Esophagus (tissue), 2 donors: ENCODE results near the gene GGN. TPM values are rescaled to one million over a fixed set of nuclear protein-coding genes. Genes with fewer than 3 reads are reported as not detected.
"Not testable (repeated sequence)": the region's sequence is repeated elsewhere in the genome, so short reads cannot be mapped to it uniquely, and the experiment has no call there.

ENCODE experiments used
- H3K27ac ChIP-seq, 2 donors: one replicate each; pipeline ENCODE4 v1.5.1; 2013; ENCODE audit warnings: low read depth in 2 of 2, mild to moderate bottlenecking in 2 of 2, inconsistent platforms in 1 of 2, low read length in 1 of 2, moderate library complexity in 1 of 2
- H3K27me3 ChIP-seq, 2 donors: one replicate each; pipeline ENCODE4 v1.6.1; 2013; ENCODE audit warnings: low read length in 2 of 2, control low read depth in 1 of 2, mild to moderate bottlenecking in 1 of 2; ENCODE audit not compliant: insufficient read depth in 2 of 2, control insufficient read depth in 1 of 2
- H3K36me3 ChIP-seq, 2 donors: one replicate each; pipeline ENCODE4 v1.6.1; 2013; ENCODE audit warnings: low read length in 1 of 2; ENCODE audit not compliant: control insufficient read depth in 2 of 2, insufficient read depth in 2 of 2
- H3K4me1 ChIP-seq, 2 donors: one replicate each; pipeline ENCODE4 v1.6.1; 2013; ENCODE audit warnings: low read length in 1 of 2; ENCODE audit not compliant: control insufficient read depth in 2 of 2, insufficient read depth in 2 of 2
- H3K4me3 ChIP-seq, 2 donors: one replicate each; pipeline ENCODE4 v1.5.1; 2013; ENCODE audit warnings: low read length in 2 of 2, mild to moderate bottlenecking in 2 of 2, low read depth in 1 of 2, moderate library complexity in 1 of 2
- H3K9me3 ChIP-seq, 2 donors: one replicate each; pipeline ENCODE4 v1.6.1; 2013; ENCODE audit warnings: mild to moderate bottlenecking in 2 of 2, low read depth in 1 of 2, low read length in 1 of 2, moderate library complexity in 1 of 2; ENCODE audit not compliant: control insufficient read depth in 2 of 2, insufficient read depth in 1 of 2
- WGBS, 2 donors: extraction: QIAGEN DNeasy Blood & Tissue Kit; methylation state at CpG; one replicate each; pipeline ENCODE4 v1.1.7; 2013; 5-methylcytosine and 5-hydroxymethylcytosine counted together
- polyA plus RNA-seq, 2 donors: library from polyadenylated mRNA; stranded (reverse); fragments of 200-250 nt; gene quantifications; one replicate each; pipeline ENCODE4 v1.2.3, GENCODE V29; 2013
- donor health status: healthy with polysubstance abuse.
- donor health status: Bipolar disorder and iron deficiency.

GGN gene
- polyA plus RNA-seq, 2 donors = 0.12 to 0.29 TPM

GRCh38 chr19:38359242-38360021 is 28.4 kb downstream of the GGN start:
- H3K27ac ChIP-seq = no peak overlapping the region
- H3K27me3 ChIP-seq = no peaks in the 10 kb centered on the region
- no peak overlapping the region for H3K4me3 ChIP-seq
- 47 to 48% methylated on average over 18 of the region's 18 CpGs for WGBS, 2 donors
- no peaks in the 10 kb centered on the region for H3K9me3 ChIP-seq
- H3K36me3 ChIP-seq = no peaks in the 10 kb centered on the region
- H3K4me1 ChIP-seq = peaks cover 3 to 4% of the 10 kb centered on the region in 2 donors

- Histone ChIP-seq H3K27me3 (no peaks in the 10 kb centered on the region), H3K4me3 (no peak overlapping the region), H3K27ac (no peak overlapping the region), H3K4me1 (peaks cover 3 to 4% of the 10 kb centered on the region in 2 donors), H3K9me3 (no peaks in the 10 kb centered on the region), H3K36me3 (no peaks in the 10 kb centered on the region)
- WGBS, 2 donors = 43 to 50% methylated on average over 5 of the region's 5 CpGs
These were observed 29.8 kb downstream of the GGN start for GRCh38 chr19:38358071-38358470.

- 68 to 70% methylated on average over 16 of the region's 16 CpGs for WGBS, 2 donors
- Histone ChIP-seq H3K27ac (no peak overlapping the region), H3K4me3 (no peak overlapping the region), H3K36me3 (no peaks in the 10 kb centered on the region), H3K27me3 (no peaks in the 10 kb centered on the region), H3K4me1 (no peaks in the 10 kb centered on the region), H3K9me3 (no peaks in the 10 kb centered on the region)
These were observed 31.8 kb downstream of the GGN start for GRCh38 chr19:38355728-38356725.

GRCh38 chr19:38352611-38353010 is 35.2 kb downstream of the GGN start:
- no peak overlapping the region for H3K4me3 ChIP-seq
- H3K36me3 ChIP-seq = no peaks in the 10 kb centered on the region
- 63 to 85% methylated on average over 8 of the region's 8 CpGs for WGBS, 2 donors
- no peaks in the 10 kb centered on the region for H3K9me3 ChIP-seq
- H3K27ac ChIP-seq = no peak overlapping the region
- H3K27me3 ChIP-seq = no peaks in the 10 kb centered on the region
- no peaks in the 10 kb centered on the region for H3K4me1 ChIP-seq

DNA sequence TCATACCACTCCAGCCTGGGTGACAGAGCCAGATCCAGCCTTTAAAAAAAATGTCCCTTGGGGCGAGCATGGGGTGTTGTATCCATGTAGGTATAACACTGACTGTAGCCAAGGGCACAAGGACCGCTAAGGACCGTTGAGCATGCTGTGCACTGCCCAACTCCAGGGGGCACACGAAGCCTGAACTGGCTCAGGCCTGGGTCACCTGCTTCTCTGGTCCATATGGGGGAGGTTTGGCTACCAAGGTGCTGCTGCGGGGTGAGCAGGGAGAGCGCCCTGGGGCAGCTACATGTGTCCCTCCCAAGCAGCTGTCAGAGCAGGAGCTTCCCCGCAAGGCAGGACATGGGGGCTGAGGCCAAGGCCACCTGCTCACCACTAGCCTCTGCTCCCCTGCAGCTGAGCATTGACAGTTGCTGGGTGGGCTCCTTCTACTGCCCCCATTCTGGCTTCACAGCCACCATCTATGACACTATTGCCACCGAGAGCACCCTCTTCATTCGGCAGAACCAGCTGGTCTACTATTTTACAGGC is 35.9 kb downstream of the GGN start:
- Histone ChIP-seq H3K27me3 (no peaks in the 10 kb centered on the region), H3K36me3 (no peaks in the 10 kb centered on the region), H3K4me1 (no peaks in the 10 kb centered on the region), H3K4me3 (no peak overlapping the region), H3K27ac (no peak overlapping the region), H3K9me3 (no peaks in the 10 kb centered on the region)
- 67 to 74% methylated on average over 9 of the region's 9 CpGs for WGBS, 2 donors

- no peaks in the 10 kb centered on the region for H3K9me3 ChIP-seq
- H3K4me1 ChIP-seq = no peaks in the 10 kb centered on the region
- H3K36me3 ChIP-seq = no peaks in the 10 kb centered on the region
- WGBS, 2 donors = 77 to 79% methylated on average over 3 of the region's 3 CpGs
- no peak overlapping the region for H3K4me3 ChIP-seq
- H3K27ac ChIP-seq = no peak overlapping the region
- H3K27me3 ChIP-seq = no peaks in the 10 kb centered on the region
These were observed 37.0 kb downstream of the GGN start for GRCh38 chr19:38350883-38351282.

DNA sequence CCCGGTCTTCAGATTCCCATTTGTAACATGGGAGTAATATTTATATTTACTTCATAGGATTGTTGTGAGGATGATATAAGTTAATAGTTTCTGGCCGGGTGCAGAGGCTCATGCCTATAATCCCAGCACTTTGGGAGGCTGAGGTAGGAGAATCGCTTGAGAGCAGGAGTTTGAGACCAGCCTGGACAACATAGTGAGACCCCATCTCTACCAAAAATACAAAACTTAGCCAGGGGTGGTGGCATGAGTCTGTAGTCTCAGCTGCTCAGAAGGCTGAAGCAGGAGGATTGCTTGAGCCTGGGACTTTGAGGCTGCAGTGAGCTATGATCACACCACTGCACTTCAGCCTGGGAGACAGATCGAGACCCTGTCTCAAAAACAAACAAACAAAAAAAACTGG is 41.0 kb downstream of the GGN start:
- Histone ChIP-seq H3K27ac (no peak overlapping the region), H3K9me3 (no peaks in the 10 kb centered on the region), H3K4me3 (no peak overlapping the region), H3K4me1 (no peaks in the 10 kb centered on the region), H3K27me3 (no peaks in the 10 kb centered on the region), H3K36me3 (peaks cover 0 to 2% of the 10 kb centered on the region in 2 donors)
- 77 to 83% methylated on average over 4 of the region's 4 CpGs for WGBS, 2 donors

- Histone ChIP-seq H3K9me3 (no peaks in the 10 kb centered on the region), H3K4me3 (no peak overlapping the region), H3K27me3 (no peaks in the 10 kb centered on the region), H3K27ac (no peak overlapping the region), H3K4me1 (peaks cover 0 to 5% of the 10 kb centered on the region in 2 donors), H3K36me3 (peaks cover 0 to 4% of the 10 kb centered on the region in 2 donors)
- WGBS, 2 donors = 91 to 93% methylated on average over 2 of the region's 2 CpGs
These were observed 46.9 kb downstream of the GGN start for GRCh38 chr19:38340927-38341326.

DNA sequence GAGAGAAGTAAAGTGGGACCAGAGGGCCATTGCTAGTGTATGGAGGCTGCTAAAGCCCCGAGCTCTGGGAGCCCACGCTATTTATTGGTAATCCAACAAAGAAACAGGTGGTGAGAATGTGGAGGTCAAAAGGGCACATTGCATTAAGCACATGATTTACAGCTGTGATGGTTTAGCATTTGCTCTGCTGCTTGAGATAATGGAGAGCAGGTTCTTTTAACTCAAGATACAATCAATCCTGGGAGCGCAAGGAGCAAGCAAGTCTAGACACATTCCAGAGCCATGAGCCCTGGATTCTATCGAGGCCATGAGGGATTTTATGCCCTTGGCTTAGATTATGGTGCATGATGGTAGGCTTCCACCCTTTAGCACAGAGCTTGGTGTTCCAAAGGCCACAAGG is 48.8 kb downstream of the GGN start:
- not testable (repeated sequence) for H3K36me3 ChIP-seq, H3K4me3 ChIP-seq, H3K9me3 ChIP-seq, H3K27me3 ChIP-seq, H3K4me1 ChIP-seq, H3K27ac ChIP-seq
- WGBS, 2 donors = 49 to 54% methylated on average over 4 of the region's 4 CpGs
